GM10266 (cell line): ENCODE measurements around the gene KIRREL3.

Source experiments
- DNase-seq: peaks from one replicate; pipeline ENCODE4 v3.0.0; 2012; ENCODE audit errors: extremely low spot score
- TF ChIP-seq, protein P1 (sequence below): IDR thresholded peaks from 2 replicates; pipeline ENCODE4 v1.5.1; 2012; ENCODE audit warnings: mild to moderate bottlenecking, low read depth; ENCODE audit not compliant: control insufficient read depth, insufficient read depth; ENCODE audit errors: missing control alignments

KIRREL3 gene

DNA sequence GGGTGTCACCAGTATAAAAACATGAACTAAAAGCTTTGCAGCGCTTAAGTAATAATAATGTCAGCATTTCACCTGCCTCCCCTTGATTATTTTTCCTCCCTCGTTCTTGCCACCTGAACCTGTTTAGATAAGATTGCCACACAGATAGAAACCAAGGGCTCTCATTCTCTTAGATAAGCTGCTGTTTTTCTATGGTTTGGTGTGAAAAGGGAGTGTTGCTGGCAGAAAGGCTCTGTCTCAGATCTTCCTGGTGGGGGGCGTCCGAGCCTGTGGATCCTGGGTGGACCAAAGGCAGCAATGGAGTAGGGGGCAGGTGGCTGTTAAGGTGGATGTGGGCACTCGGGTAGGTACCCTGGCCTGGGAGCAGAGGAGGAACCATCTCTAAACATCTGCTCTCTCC, 497.6 kb downstream of the KIRREL3 start:
- TF ChIP-seq, protein P1, sequence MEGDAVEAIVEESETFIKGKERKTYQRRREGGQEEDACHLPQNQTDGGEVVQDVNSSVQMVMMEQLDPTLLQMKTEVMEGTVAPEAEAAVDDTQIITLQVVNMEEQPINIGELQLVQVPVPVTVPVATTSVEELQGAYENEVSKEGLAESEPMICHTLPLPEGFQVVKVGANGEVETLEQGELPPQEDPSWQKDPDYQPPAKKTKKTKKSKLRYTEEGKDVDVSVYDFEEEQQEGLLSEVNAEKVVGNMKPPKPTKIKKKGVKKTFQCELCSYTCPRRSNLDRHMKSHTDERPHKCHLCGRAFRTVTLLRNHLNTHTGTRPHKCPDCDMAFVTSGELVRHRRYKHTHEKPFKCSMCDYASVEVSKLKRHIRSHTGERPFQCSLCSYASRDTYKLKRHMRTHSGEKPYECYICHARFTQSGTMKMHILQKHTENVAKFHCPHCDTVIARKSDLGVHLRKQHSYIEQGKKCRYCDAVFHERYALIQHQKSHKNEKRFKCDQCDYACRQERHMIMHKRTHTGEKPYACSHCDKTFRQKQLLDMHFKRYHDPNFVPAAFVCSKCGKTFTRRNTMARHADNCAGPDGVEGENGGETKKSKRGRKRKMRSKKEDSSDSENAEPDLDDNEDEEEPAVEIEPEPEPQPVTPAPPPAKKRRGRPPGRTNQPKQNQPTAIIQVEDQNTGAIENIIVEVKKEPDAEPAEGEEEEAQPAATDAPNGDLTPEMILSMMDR, result no peak

DNA sequence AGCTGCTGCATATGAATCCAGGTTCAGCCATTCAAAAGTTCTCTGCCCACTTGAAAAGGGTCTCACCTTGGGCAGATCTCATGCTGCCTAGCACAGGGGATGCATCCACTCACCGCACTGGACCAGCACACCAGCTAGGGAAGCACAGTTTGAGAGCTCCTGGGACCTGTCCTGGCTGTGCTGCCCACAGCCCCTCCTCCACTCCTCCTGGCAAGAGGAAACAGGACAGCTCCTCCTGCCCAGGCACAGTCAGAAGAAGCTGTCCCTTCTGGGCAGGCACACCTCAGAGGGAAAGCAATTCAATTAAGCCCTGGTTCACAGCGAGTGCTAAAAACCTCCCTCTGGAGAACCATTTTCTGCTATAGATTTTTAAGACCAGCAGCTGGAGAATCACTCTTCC, 498.4 kb downstream of the KIRREL3 start:
- DNase-seq, result no peak
- TF ChIP-seq, protein P1, result no peak

More for the DNA sequence above, 497.6 kb downstream of the KIRREL3 start:
- no peak for DNase-seq

- no peak for DNase-seq
- TF ChIP-seq, protein P1, result no peak
Measured at GRCh38 chr11:126501641-126502040, 498.9 kb downstream of the KIRREL3 start.

DNA sequence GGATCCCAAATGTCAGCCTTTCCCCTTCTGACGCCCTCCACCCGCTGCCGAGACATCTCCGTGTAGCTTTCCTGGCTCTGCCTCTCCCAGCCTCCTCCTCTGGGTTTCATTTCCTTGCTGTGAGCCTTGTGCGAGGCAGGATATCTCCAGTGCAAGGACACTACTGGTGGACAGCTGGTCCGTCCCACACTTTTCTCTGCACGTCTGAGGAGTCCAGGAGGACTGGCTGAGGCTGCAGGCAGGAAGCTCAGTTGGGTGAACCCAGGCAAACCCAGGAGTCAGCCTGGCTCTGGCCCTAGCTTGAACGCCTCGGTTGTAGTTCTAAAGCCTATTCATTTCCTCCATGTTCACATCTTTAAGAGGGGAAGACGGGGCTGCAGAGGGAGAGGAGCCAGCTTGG, 499.6 kb downstream of the KIRREL3 start:
- DNase-seq, result no peak
- TF ChIP-seq, protein P1, result no peak

GRCh38 chr11:126499131-126499752, 501.3 kb downstream of the KIRREL3 start:
- TF ChIP-seq, protein P1, result no peak
- no peak for DNase-seq

GRCh38 chr11:126498281-126498680, 502.3 kb downstream of the KIRREL3 start:
- DNase-seq, result no peak
- TF ChIP-seq, protein P1, result no peak

DNA sequence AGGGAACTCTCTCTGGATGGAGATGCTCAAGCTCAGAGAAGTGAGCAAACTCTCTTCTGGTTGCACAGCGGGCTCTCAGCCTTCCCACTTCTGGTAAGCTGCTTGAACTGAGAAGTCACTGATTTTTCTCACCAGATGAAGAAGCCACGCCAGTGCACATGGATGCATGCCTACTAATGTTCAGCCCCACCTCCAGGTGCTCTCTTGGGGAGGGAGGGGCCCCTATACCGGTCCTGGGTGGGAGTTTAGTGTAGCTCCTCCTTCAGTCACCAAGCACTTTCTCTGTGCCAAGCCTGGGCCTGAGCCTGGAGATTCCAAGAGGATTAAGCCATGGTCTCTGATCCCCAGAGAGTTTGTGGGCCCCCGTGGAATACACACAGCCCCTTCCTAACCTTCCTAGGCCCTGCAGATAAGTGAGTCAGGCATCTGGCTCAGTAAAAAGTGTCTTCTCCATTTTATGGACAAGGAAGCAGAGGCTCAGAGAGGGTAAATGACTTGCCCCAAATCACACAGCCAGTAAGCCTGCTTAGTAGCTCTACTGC, 502.9 kb downstream of the KIRREL3 start:
- no peak for DNase-seq
- TF ChIP-seq, protein P1, result no peak
